GM19372 (cell line): Measurements from ENCODE around the gene ATP6V0D1.
"Not testable (repeated sequence)": the region's sequence is repeated elsewhere in the genome, so short reads cannot be mapped to it uniquely, and the experiment has no call there.

Experiments used
- ATAC-seq: cut with Tn5 transposase; IDR thresholded peaks from one replicate; pipeline ENCODE4 v1.9.1; 2021; ENCODE audit warnings: mild to moderate bottlenecking, low read depth, moderate library complexity; ENCODE audit not compliant: unreplicated experiment

ATP6V0D1 gene

DNA sequence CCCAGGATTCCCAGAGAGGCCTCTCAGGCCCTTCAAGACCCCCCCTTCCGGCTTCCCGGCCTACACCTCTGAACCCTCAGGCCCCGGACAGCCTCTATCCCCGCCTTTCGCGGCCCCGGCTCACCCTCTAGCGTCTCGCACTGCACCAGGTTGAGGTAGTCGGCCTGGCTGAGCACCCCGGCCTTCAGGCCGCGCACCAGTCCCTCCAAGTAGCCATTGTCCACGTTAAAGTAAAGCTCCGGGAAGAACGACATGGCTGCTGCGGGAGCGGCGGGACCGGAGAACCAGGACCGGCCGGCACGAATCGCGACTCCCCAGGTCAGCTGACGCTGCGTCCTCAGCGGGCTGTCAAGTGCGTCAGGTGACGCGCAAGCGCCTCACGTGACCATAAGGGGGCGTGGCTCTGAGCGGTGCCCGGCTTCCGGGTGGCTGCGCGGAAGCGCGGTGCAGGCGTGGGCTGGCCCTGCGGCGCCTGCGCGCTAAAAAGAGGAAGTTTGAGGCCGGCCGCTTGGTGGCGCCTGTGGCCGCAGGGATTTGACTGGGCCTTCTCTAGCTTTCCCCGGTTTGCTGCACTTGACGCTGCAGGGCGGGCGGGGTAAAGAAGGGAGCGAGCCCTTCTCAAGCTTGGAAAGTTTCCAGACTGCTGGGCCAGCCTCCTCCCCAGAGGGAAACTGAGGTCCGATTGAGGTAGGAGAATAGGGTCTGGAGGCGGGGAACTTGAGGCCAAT, at the start of gene ATP6V0D1:
Gene ATP6V0D1 (minus strand): TSS at position 325 of the 728 bp plus-strand sequence. CDS start 71 bp downstream, at position 254.
- ATAC-seq, result peak; percentile 98

DNA sequence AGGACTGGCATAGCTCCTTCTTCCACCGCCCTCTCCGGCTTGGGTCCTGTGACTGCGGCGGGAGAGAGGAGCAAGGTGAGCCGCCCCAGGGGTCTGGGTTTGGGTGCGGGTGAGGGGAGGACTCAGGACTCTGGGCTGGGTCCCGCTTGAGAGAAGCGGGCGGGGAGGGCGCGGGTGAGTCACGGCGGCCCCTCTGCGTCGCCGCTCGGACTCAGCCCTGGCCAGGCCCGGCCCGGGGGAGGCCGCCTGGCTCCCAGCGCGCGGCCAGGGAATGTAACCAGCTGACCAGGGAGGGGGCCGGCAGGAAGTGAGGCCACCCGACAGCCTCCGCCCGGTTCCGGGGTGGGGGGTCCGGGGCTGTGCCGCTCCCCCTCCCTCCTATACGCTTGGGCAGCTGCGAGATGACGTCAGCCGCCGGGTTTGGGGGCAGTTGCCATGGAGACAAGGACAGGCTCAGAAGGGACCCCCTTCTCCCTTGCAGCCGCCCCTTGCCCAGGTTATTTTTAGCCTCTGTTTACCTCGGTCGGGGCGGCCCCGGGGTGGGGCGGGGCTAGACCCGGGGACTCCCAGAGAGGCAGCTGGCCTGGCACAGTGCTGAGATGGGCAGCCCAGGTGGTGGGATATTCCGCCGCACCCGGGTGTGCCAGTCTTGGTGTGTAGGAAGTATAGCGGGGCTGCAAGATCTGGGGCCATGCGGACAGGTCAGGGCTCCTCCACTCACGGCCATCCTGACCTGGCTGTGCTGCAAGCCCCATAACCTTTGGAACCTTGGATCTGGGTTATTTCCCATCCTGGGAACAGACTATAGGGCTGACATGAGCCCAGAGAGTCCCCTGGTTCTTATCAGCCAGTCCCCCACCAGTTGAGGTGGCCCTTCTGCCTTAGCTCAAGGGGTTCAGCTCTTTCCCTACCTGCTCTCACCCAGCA, 49.3 kb upstream of the ATP6V0D1 start:
- ATAC-seq, result no peak

DNA sequence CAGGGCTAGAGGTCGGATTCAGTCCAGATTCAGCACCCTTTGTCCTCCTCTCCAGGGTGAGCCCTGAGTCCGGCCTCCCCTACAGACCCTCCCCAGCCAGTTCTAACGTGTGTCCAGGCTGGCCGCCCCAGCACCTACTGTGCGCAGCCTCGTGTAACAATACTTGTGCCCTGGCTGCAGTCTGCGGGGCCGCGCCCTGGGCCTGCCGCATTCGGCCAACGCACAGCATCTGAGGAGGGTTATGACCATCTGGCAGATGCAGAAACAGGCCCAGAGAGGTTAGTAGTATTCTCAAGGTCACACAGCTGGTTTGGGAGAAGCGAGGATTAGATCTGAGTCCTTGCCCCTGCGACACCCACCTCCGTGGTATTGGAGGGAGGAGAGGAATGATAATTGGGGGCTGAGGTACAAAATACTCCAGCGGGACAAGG, 48.6 kb upstream of the ATP6V0D1 start:
- no peak for ATAC-seq

DNA sequence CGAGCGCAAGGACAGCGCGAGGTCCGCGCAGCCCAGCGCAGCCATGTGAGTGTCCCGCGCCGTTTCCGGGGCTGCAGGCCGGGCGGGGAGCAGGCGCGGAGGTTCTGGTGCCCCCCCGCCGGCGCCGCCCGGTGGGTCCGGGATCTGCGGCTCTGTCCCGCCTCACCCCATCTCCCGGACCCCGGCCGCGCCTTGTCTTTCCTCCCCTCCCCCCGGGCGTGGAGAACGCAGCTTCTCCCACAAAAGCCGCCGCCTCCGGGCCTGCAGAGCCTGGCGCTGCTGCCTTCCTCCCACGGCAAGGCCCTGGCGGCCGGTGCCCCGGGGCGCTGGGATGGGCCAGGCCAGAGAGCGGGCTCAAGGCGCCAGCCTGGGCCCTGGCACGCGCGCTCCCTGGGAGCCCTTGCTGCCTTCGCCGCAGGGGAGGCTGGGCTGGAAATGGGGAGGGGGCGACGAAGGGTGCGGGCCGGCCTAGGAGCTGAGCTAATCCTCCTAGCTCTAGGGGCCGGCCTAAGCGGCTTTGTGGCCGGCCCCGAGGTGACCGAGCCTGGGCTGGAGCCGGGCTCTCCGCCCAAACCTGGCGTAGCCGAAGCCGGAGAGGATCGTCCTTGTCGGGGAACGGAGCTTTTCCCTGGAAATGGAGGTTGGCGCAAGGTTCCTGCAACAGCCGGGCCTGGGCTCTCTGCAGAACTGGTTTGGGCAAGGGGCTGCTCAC, 48.1 kb upstream of the ATP6V0D1 start:
- no peak for ATAC-seq

DNA sequence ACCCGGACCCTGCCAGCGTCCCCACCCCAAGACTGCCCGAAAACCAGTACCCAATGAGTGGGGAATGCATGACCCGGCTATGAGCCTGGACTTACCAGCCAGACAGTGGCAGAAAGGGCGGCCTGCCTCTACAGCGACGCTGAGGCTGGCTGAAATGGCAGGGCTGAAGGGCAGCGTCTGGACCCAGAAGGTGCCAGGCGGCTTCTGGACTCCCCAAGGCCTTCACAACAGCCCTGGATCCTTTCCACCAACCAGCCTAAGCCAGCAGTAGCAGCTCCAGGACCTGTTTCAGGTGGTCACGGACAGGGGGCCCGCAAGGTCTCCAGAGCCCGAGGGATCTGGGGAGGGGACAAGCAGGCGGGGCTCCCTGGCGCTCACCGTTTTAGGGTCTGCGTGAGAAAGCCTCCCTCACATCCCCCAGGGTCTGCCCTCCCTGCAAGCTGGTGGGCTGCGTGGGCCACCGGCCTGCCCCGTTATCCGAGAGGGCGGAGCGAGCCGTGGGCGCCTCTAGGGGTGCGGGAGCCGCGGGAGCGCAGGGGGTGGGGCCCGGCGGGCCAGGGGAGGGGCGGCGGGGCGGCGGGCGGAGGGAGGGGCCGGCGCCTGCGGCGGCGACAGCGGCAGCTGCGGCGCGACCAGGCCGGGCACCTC, 47.4 kb upstream of the ATP6V0D1 start, which contains the start of gene RIPOR1:
Gene RIPOR1 (plus strand): TSS at position 608 of the 648 bp plus-strand sequence. CDS start 9,618 bp downstream, outside the sequence.
- ATAC-seq, result no peak

DNA sequence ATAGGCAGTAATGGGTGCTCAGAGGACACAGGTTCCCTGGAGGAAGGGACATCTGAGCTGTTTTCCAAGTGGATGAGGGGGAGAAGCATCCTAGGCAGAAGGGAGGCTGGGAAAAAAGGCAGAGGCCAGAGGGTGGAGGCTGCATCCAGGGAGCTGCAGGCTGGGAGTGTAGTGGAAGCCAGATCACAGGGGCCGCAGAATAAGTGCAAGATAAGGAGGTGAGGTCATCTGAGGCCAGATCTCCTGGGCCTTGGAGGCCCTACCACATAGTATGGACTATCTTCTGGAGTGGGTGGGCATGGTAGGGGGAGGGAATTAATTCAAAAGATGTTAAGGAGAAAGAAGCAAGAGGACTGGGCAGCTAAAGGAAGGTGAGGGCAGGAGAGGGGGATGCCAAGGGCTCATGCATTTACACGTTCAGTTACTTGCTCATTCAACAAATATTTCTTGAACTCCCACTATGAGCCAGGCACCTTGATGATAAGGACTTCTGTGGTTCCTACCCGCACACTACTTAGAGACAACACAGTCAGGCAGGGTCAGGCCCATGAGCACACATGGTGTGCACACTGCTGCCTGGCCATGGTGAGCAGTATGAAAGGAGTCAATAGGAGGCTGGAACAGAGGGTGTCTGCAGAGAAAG, 45.3 kb upstream of the ATP6V0D1 start:
- no peak for ATAC-seq

DNA sequence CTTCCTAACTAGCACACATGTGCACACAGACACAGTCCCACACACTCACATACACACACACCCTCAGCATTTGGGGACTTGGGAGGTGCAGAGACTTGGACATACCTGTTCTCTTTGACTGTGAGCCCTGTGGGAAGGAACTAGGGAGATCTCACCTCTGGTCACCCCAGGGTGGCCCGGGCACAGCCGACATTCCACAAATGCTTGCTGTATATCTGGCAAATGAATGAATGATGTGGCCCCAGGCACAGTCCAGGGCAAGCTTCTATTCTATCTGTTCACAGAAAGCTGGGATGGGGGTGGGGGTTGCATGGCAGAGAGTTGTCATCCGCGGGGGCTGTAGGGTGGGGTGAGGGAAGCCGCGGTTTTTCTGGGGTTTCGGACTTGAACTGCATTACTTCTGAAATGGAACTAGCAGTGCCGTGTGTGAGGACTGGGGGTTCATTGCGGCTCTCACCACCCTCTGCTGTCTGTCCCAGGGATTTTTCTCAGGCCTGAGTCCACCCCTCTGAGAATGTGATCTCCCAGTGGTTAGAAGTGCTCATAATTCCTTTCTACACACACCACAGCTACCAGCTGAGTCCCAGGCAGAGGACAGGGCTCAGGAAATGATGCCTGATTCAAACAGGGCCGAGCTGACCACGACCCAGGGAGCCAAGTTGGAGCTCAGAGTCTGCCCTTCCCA, 44.4 kb upstream of the ATP6V0D1 start:
- no peak for ATAC-seq

DNA sequence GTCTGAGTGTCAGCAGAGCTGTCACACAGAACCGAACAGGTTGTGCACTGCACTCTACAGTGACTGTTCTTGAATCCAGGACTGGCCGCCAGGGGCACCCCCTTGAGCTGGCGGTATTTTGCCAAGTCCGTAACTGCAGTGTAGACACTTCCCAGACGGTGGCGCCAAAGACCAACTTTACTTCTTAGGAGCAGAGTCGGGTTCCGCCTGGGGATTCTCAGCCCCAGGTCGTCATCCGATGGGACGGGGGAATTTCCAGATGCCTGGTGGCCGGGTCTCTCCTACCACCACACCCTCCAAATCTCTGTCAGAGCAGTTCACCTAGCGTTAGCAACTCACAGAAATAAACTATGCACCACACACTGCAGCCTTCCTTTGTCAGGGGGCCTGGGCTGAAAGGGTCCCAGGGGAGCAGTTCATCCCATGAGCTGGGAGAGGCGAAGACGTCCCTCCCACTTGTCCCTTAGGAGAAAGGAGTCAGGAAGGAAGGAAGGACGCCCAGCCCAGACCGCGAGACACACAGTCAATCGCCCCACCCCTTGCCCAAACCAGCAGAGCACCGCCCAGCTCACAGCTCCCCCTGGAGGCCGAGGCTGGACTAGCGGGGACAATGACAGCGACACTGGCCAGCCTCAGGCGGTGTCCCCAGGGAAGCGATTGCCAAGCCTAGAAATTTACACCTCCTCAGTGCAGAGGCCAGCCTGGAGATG, 40.3 kb upstream of the ATP6V0D1 start:
- ATAC-seq, result peak; percentile 68

DNA sequence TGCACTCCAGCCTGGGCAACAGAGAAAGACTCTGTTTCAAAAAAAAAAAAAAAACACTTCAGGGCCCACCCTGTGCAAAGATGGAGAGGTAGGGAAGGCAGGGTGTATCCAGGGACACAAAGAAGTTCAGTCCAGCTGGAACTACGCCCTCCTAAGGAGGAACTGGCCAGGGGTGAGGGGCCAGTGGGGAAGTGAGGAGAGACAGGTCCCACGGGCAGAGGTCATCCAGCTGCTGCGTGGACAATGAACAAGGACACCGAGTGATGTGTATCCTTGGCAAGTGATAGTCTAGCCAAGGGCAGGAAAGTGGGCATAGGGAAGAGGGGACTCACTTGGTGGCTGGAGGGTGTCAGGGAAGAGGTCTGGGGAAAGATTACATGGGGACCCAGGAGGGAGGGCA, 38.3 kb upstream of the ATP6V0D1 start:
- ATAC-seq, result no peak

DNA sequence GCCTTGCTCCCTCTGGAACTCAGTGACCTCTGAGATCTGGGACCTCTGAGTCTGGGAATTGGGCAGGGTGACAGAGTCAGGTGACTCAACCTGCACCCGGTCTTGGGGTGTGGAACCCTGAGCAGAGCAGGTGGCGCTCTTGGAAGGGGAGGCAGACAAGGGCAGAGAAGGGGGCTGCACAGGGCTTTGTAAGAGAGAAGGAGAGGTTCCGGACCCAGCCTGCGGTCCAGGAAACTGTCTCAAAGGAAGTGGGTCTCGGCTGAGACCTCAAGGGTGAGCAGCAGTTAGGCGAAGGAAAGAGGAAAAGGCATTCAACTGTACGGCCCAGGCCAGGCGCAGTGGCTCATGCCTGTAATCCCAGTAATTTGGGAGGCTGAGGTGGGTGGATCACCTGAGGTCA, 37.7 kb upstream of the ATP6V0D1 start:
- no peak for ATAC-seq

DNA sequence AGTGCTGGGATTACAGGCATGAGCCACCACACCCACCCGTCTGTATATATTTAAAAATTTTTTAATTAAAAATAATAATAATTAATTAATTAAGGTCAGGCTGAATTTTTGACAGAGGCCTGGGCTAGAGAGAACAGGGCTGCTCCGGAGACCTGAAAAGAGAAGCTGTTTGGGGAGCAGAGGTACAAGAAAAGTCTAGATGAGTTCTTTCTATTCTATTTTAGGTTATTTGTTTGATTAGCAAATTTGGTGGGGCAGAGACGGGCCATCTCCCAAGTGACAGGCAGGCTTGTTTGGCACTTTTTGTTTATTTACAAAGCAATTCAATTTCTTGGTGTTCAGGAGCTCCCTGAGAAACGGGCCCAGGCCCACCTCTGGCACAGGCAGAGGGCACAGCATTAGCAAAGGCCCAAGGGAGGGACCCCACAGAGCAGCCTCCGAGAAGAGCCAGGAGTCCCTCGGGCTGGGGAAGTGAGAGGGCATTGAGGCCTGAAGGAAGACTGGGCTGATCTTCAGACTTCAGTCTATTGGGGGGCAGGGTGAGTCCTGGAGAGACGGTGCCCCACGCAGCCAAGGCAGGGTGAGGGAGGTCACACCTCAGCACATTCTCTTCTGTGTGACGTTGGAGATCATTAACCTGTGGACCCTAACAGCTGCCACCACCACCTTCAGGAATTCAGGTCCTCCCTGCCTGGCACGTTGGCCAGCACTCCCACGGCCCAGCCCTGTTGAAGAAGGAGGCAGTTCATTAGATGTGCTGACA, 36.9 kb upstream of the ATP6V0D1 start:
- no peak for ATAC-seq

DNA sequence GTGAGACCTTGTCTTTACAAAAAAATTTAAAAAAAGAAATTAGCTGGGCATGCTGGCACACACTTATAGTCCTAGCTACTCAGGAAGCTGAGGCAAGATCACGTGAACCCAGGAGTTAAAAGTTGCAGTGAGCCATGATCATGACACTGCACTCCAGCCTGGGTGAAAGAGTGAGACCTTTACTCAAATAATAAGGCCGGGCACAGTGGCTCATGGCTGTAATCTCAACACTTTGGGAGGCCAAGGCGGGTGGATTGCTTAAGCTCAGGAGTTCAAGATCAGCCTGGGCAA, 36.1 kb upstream of the ATP6V0D1 start:
- ATAC-seq, result no peak

DNA sequence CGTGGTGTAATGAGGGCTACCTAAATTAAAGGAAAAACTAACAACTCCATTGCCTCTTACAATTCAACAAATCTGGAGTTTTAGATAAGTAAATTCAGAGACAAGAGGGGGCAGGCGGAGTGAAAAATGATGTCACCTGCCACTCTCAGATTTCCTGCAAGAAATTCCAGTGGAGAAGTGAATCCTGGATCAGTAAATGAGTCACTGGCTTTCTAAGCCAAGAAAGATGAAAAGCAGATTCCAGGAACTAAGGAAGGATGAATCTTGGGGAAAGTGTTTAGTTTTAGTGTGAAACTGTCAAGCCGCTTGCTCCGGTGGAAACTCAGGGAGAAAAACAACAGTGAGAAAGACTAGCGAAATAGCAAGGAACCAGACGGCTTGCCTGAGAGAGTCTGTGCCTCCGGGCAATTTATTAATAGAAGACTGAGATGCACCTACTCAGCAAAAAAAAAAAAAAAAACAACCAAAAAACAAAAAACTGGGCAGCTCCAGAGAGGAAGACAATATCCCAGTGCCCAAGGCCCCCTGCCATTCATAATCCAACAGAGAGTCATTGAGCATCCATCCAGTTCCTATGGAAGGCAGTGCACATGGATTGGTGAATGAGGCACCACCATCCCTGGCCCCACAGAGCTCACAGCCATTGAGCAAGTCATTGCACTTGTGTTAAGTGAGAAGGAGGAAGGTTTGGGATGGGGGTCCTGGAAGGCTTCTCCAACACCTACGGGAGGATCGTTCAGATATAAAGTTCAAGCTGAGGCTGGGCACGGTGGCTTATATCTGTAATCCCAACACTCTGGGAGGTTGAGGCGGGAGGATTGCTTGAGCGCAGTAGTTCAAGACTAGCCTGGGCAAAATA, 35.6 kb upstream of the ATP6V0D1 start:
- no peak for ATAC-seq

DNA sequence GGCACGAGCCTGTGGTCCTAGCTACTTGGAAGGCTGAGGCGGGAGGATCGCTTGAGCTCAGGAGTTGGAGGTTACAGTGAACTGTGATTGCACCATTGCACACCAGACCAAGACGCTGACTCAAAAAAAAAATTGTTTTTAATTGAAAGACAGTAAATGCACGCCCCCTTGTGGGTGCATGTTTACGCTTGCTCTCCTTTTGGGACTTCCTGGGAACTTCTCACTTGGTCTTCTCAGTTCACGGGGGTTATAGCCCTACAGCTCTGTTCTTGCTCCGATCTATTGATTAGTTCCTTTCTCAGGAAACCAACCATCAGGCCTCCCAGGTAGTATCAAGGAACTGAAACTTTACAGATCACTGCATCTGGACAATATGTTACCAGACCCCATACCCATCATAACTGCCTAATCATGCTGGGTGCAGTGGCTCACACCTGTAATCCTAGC, 33.4 kb upstream of the ATP6V0D1 start:
- no peak for ATAC-seq

DNA sequence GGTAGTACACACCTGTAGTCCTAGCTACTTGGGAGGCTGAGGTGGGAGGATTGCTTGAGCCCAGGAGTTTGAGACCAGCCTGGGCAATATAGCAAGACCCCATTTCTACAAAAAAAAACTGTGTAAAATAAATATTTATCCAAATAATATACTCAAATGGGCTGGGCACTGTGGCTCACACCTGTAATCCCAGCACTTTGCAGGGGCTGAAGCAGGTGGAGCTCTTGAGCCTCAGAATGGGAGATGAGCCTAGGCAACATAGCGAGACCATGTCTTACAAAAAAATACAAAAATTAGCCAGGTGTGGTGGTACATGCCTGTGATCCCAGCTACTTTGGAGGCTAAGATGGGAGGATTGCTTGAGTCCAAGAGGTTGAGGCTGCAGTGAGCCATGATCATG, 32.9 kb upstream of the ATP6V0D1 start:
- ATAC-seq, result not testable (repeated sequence)

DNA sequence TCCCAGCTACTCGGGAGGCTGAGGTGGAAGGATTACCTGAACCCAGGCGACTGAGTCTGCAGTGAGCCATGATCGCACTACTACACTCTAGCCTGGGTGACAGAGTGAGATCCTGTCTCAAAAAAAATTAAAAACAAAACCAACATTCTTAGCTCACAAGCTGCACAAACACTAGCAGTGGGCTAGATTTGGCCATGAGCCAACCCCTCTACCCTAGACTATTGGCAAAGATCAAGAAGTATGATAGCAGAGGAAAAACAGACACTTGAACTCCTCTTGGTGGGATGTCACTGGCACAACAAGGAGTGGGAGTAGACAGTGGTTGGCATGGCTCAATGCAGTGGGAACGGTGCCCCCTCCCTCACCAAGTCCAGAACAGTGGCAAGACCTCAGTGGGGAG, 28.1 kb upstream of the ATP6V0D1 start:
- ATAC-seq, result no peak

DNA sequence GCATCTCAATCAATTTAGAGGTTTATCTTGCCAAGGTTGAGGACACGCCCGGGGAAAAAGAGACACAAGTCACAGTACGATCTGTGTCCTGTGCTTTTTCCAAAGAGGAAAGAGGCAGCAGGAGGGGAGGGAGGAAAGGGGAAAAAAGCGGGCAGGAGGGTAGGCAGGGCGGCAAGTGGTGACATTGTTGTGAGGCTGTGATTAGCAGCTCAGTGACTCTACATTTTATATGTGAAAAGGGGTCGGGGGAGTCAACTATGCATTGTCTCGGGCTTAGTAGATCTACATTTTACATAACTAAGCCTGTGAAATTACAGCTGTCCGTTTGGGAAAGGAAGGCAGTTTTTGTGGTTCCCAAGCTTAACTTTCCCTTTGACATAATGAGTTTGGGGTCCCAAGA, 25.5 kb upstream of the ATP6V0D1 start:
- ATAC-seq, result no peak
